Left ventricle myocardium superior (tissue), 1 donor: ENCODE data around the gene NRROS. TPM values are rescaled to one million over a fixed set of nuclear protein-coding genes. Genes with fewer than 3 reads are reported as not detected.
A peak's percentile ranks its signal among the peaks of the same experiment; 100 is the strongest.

Source experiments
- ATAC-seq: fragments of 200-7000 bp; cut with Tn5 transposase; one replicate; pipeline ENCODE4 v1.9.1; 2020; ENCODE audit warnings: mild to moderate bottlenecking, moderate library complexity
- DNase-seq: peaks from one replicate; pipeline ENCODE4 v3.0.0-alpha.2; 2020
- intact Hi-C: fragments of 100-400 bp; cut with micrococcal nuclease; formaldehyde crosslinking; loops from one replicate; pipeline ENCODE4 v1.11.0; 2022
- total RNA-seq: library from RNA; stranded (reverse); fragmentation: NEBNext Ultra II Directional; extraction: Animal tissue kit (Norgen Biotek cat#: 25700); gene quantifications from one replicate; pipeline ENCODE4 v1.2.1, GENCODE V29; 2021
- donor health status: DM: no; HTN: yes; CAD: no; lungs with severe emphysema.

NRROS gene
- total RNA-seq, 1 donor from 2014 or later = 2.3 TPM

DNA sequence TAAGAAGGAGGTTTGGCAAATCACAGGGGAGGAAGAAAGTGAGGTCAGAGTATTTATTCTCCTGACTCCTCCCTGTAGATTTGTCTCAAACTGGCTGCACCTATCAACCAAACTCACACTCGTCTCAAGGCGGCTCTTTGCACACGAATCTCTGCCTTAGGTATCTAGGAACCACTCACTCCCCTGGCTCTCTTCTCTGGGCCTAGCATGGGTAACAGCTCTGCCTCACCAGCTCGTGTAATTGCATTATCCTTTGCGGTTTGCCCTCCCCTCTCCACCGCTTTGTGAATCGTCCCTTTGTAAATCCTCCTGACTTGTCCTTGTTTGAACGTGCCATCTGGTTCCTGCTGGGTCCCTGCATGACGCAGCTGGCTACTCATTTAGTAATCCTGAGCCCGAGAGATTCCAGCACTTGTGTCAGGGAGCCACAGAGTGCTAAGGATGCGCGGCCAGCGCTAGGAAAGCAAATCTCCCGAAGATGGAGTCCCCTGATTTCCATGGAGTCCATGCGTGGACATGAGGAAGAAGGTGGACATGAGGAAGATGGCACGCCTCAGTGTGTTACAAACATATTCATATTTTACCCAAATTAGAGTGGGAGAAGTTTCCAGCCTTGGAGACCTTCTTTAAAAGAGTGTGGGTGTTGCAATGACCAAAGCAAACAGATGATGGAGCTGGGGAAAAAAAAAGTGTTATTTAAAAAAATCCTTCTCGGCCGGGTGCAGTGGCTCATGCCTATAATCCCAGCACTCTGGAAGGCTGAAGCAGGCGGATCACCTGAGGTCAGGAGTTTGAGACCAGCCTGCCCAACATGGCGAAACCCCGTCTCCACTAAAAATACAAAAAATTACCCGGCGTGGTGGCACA lies 26.7 kb downstream of the NRROS start:
- DNase-seq (no peak), ATAC-seq (no peak)
- intact Hi-C loops = no loop called here

DNA sequence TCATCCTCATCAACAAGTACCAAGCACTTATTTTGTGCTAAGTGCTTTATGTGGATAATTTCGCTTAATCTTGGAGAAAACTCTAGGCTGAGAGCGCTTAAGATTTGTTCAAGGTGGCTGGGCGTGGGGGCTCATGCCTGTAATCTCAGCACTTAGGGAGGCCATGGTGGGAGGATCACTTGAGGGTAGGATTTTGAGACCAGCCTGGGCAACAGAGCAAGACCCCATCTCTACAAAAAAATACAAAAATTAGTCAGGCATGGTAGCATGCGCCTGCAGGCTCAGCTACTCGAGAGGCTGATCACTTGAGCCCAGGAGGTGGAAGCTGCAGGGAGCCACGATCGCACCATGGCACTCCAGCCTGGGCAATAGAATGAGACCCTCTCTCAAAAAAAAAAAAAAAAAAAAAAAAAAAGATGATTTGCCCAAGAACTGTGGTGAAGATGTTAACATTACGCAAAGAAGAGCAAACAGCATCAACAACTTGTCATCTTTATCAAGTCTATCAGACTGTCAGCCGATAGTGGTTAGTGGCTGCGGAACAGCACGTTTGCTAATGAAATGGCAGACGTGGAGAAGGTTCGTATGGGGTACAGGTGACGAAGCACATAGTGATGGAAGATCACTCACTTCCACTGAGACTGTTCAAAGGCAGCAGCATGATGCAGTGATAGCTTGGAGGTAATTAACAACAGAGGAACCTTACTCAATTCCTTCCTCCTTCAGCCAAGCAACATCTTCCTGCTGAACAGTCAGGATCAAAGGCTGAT lies 27.7 kb downstream of the NRROS start:
- DNase-seq = no peak
- intact Hi-C loops = no loop called here
- ATAC-seq = no peak

DNA sequence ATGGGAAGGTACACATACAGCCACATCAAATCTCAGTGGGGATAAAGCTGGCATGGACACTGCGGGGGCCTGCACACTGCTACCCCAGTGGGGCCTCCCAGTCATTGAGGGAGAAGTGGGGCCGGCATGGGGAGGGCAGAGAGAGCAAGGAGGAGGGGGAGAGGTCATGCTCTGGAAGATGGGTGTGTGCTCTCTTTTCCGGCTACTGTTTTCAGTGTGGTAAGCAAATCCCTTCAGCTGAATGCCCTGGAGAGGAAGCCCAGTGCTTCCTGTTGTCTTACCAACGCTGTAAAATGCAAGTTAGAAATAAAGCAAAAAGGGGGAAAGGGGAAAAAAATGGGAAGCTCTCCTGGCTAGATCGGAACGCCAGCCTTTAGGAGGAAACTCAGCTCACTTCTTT lies 30.8 kb downstream of the NRROS start:
- DNase-seq = no peak
- ATAC-seq = peak; percentile 80
- intact Hi-C loops = no loop called here

- intact Hi-C loops = no loop called here
- no peak for DNase-seq
- ATAC-seq = no peak
Measured at GRCh38 chr3:196673632-196674031, 34.1 kb downstream of the NRROS start.

DNA sequence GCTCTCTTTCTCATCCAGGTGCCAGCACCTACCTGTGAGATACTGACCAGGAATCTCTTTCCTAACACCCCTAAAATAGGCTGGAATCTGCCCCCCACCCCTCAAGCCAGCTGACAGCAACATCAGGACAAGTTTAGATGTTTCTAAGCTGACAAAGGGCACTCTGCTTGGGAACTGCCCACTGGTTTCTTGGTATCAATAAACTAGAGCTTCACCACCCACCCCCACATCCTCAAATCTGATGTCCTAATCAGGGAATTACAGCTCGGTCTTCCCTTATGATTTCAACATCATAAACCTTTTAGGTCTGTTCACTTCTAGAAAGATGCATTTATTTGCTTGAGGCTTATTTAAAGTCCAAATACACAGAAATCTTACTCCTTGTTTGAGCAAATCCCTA lies 37.9 kb downstream of the NRROS start:
- no peak for DNase-seq
- ATAC-seq = no peak
- intact Hi-C loops = no loop called here

GRCh38 chr3:196677931-196678330 lies 38.4 kb downstream of the NRROS start:
- no peak for ATAC-seq
- intact Hi-C loops = no loop called here
- no peak for DNase-seq

DNA sequence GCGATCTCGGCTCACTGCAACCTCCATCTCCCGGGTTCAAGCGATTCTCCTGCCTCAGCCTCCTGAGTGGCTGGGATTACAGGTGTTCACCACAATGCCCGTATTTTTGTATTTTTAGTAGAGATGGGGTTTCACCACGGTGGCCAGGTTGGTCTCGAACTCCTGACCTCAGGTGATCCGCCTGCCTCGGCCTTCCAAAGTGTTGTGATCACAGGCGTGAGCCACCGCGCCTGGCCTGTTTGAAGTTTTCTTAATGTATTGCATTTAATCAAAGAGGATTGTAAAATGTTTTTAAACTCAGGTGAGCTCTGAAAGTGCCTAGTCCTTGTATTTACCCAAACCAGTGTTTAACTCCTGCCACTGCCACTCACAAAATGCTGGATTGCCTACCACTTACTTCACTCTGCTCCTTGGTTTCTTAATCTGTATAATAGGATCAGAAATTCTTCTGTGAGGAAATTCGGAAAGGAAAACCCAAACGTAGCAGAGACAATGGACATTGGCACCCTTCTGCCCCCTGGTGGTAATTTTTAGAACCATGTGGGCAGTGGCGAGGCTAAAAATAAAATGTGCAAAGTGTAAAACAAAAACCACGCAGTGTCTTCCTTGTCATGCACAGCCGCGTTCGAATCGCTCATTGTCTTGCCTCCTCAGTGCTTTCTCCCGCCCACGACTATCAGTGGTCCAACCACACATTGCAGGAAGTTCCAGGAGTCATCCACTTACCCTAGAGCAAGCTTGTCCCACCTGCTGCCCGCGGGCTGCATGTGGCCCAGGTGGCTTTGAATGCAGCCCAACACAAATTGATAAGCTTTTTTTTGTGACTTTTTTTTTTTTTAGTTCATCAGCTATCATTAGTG lies 45.3 kb downstream of the NRROS start:
- ATAC-seq (peak; percentile 77), DNase-seq (peak; percentile 48)
- intact Hi-C loops = loop anchor here (5.0 to 10.0 kb wide), 2 partner anchors 77 to 150 kb away; no protein-coding TSS in a partner anchor

DNA sequence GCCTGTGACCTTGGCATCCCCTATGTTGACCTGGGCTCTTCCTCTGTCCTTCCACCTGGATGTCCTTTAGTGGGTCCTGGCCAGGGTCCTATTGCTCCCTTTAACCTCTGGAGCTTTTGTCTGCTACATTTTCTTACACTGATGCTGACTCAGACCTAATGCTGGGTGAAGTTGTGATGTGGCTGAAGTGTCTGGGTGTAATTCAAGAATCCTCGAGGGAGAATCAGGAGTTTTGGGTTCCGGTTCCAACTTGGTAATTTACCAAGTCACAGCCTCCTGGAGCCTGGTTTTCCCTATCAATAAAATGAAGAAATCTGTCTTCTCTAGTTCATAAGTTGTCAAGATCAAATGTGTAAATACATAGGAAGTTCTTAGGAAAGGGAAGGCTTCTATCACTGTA lies 46.9 kb downstream of the NRROS start:
- no peak for ATAC-seq
- intact Hi-C loops = loop anchor here (5.0 to 10.0 kb wide), 2 partner anchors 79 to 152 kb away; no protein-coding TSS in a partner anchor
- DNase-seq = no peak

GRCh38 chr3:196688349-196688748 lies 48.9 kb downstream of the NRROS start:
- peak; percentile 55 for DNase-seq
- intact Hi-C loops = loop anchor here (5.0 to 10.0 kb wide), 2 partner anchors 81 to 154 kb away; no protein-coding TSS in a partner anchor
- peak; percentile 86 for ATAC-seq

DNA sequence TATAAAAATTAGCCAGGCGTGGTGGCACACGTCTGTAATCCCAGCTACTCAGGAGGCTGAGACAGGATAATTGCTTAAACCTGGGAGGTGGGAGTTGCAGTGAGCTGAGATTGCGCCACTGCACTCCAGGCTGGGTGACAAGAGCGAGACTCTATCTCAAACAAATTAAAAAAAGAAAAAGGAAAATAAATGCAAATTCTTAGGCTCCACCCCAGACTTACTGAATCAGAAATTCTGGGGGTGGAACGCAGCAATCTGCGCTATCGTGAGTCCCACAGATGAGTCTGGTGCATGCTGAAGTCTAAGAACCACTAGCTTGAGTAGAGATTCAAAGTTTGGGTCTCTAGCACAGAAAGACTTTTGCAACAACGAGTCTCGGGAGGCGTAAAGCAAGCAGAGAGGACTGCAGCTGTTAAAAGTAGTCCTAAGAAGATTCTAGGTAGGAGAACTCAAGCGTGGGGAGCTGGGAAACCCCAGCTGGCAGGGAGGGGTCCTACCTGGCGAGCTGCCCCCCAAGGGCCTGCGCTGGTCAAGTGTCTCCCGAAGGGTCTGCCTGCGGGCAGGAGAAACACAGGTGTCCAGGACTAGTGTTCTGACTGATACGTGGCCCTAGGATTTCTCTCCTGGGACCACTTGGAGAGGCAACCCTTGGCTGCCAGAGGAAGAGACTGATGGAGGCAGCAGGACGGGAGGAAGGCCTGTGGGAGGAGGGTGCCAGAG lies 50.6 kb downstream of the NRROS start:
- no peak for ATAC-seq
- intact Hi-C loops = loop anchor here (5.0 to 10.0 kb wide), 2 partner anchors 83 to 155 kb away; no protein-coding TSS in a partner anchor

GRCh38 chr3:196691386-196691785 lies 51.9 kb downstream of the NRROS start:
- intact Hi-C loops = no loop called here
- ATAC-seq = no peak

More for the DNA sequence above, 50.6 kb downstream of the NRROS start:
- DNase-seq = no peak

GRCh38 chr3:196694202-196694638 lies 54.7 kb downstream of the NRROS start:
- intact Hi-C loops = no loop called here

More at GRCh38 chr3:196691386-196691785, 51.9 kb downstream of the NRROS start:
- no peak for DNase-seq

GRCh38 chr3:196694941-196695848 lies 55.7 kb downstream of the NRROS start:
- DNase-seq (no peak), ATAC-seq (no peak)
- intact Hi-C loops = no loop called here

More at GRCh38 chr3:196694202-196694638, 54.7 kb downstream of the NRROS start:
- ATAC-seq = no peak
- no peak for DNase-seq

DNA sequence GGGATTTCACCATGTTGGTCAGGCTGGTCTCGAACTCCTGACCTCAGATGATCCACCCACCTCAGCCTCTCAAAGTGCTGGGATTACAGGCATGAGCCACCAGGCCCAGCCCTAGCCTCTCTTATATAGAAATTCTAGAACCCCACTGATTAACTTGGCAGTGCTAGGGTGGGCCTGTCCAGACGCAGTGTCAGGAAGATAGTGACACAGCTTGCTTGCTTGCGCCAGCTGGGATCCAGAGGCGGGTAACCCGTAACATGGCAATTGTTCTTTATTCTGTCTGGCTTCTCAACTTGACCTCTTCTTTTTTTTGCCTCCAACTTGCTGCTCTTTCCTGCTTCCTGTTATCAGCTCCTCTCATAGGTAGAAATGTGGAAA lies 56.3 kb downstream of the NRROS start:
- ATAC-seq = no peak
- intact Hi-C loops = no loop called here
- DNase-seq = no peak

DNA sequence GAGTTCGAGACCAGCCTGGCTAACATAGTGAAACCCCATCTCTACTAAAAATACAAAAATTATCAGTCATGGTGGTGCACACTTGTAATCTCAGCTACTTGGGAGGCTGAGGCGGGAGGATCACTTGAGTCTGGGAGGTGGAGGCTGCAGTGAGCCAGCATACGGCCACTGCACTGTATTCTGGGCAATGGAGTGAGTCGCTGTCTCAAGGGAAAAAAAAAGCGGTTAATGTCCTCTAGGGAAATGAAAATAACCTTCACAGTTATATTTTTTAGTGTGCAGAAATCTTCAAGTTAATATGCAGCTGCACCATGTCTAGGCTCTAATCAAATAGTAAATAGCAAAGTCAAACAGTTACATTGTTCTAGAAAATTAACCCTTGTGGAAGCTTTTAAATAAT lies 57.8 kb downstream of the NRROS start:
- DNase-seq (no peak), ATAC-seq (no peak)
- intact Hi-C loops = no loop called here

DNA sequence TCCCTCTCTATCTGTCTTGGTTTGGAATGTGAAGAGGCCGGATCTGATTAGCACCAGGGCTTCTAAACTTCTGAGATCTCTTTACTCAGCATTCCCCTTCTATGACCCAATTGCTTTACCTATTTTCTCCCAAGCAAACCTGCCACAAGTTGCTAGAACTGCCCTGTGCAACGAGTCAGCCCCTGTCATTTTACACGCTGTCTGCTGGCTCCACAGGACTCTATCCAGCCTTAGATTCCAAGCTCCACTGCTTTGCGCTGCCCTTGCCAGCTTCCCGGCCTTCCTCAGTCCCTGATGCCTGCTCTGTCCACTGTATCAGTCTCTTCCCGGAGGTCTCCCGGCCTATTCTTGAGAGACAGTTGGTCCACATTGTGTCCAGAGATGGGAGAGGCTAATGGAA lies 60.3 kb downstream of the NRROS start:
- ATAC-seq (no peak), DNase-seq (no peak)
- intact Hi-C loops = no loop called here

GRCh38 chr3:196700801-196701200 lies 61.3 kb downstream of the NRROS start:
- no peak for ATAC-seq
- intact Hi-C loops = no loop called here
- DNase-seq = no peak
